ENCODE measurements around the gene SYNE1. TPM values are rescaled to one million over a fixed set of nuclear protein-coding genes. Genes with fewer than 3 reads are reported as not detected.

SYNE1 gene
- total RNA-seq, 2 experiments from 2014 or later: 74.6 to 140 TPM

DNA sequence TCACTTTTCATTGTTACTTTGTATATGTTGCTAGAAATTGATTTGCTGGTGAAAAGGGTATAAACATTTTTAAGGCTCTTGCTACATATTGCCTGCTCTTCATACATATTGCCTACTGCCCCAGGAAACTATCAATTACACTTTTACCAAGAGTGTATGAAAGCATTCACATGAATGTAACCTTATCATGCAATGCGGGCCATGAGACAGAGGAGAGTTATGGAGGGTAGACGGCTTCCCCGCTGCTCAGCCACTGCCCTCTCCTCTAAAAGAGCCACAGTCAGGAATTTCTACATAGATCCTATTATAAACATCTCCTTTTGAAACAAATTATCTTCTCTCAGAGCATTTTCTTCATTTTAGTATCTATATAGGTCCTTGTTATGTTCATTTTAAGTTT is 565.3 kb downstream of the SYNE1 start:
- no peaks in the 10 kb centered on the region for H3K79me2 ChIP-seq (ENCODE audit: insufficient read depth, low read depth, low read length)
- ChIA-PET CTCF (ENCODE audit: unreplicated experiment) (no interaction called here), POLR2A (no interaction called here)
- H3K9me2 ChIP-seq (ENCODE audit: insufficient read depth, low read length): no peaks in the 10 kb centered on the region
- H4K20me1 ChIP-seq (ENCODE audit: insufficient read depth, low read length): no peaks in the 10 kb centered on the region
- H3K27ac ChIP-seq (ENCODE audit: low read depth, low read length, poor library complexity, severe bottlenecking): no peak overlapping the region
- no peak overlapping the region for H2AFZ ChIP-seq (ENCODE audit: low read length)
- H3K4me2 ChIP-seq (ENCODE audit: low read length): no peak overlapping the region
- BruUV-seq (replicated peaks): no TSS peak
- no peak for DNase-seq (ENCODE audit: low spot score)
- TF ChIP-seq, protein P1, sequence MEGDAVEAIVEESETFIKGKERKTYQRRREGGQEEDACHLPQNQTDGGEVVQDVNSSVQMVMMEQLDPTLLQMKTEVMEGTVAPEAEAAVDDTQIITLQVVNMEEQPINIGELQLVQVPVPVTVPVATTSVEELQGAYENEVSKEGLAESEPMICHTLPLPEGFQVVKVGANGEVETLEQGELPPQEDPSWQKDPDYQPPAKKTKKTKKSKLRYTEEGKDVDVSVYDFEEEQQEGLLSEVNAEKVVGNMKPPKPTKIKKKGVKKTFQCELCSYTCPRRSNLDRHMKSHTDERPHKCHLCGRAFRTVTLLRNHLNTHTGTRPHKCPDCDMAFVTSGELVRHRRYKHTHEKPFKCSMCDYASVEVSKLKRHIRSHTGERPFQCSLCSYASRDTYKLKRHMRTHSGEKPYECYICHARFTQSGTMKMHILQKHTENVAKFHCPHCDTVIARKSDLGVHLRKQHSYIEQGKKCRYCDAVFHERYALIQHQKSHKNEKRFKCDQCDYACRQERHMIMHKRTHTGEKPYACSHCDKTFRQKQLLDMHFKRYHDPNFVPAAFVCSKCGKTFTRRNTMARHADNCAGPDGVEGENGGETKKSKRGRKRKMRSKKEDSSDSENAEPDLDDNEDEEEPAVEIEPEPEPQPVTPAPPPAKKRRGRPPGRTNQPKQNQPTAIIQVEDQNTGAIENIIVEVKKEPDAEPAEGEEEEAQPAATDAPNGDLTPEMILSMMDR (conservative IDR thresholded peaks at IDR 0.05; ENCODE audit: low read length): no peak
- TF ChIP-seq EZH2phosphoT487 (IDR thresholded peaks at IDR 0.05; ENCODE audit: borderline replicate concordance, low read depth, low read length): no peak
- H3K4me3 ChIP-seq (ENCODE audit: low read depth, low read length, poor library complexity, severe bottlenecking): no peak overlapping the region
- no peaks in the 10 kb centered on the region for H3K36me3 ChIP-seq (ENCODE audit: insufficient read depth, low read length)
- H3K9me3 ChIP-seq (ENCODE audit: low read length): 0 out of 2 replicates have a peak, but pooled peaks cover 6% of the 10 kb centered on the region
- intact Hi-C loops (cut with micrococcal nuclease; ENCODE audit: unreplicated experiment): no loop called here
- no peaks in the 10 kb centered on the region for H3K4me1 ChIP-seq (ENCODE audit: insufficient read depth, low read length, poor library complexity, severe bottlenecking)

Small RNAs within 50 kb of the gene (small RNA-seq; reads per million reads assigned to genes)
- 0.21 reads per million for gene RNA5SP223

Other genes with a start within 250 kb of the SYNE1 start
- gene MYCT1, start 60.5 kb upstream of the SYNE1 start, total RNA-seq (2014; rRNA removed; shearing (Covaris generic)): 0.47 and 1.7 TPM in 2 replicates
- gene MYCT1, start 60.5 kb upstream of the SYNE1 start, total RNA-seq (2022): 2.9 and 3.5 TPM in 2 replicates
- not detected in 2 replicates for gene VIP, start 113.4 kb upstream of the SYNE1 start, total RNA-seq (2014; rRNA removed; shearing (Covaris generic))
- gene VIP, start 113.4 kb upstream of the SYNE1 start, total RNA-seq (2022): not detected in 2 replicates

Data from OCI-LY7 (cell line).